Parathyroid adenoma (tissue), 2 donors: ENCODE data around the gene HMGN3.
A peak's percentile ranks its signal among the peaks of the same experiment; 100 is the strongest.

Experiments used
- H2AFZ ChIP-seq: fragments of 300-600 bp; sonication (generic); one replicate; pipeline ENCODE4 v1.7.0; 2017; ENCODE audit warnings: antibody characterized with exemption, mild to moderate bottlenecking
- H3K27ac ChIP-seq: fragments of 300-600 bp; sonication (generic); one replicate; pipeline ENCODE4 v1.7.0; 2017
- H3K27me3 ChIP-seq: fragments of 300-600 bp; sonication (generic); one replicate; pipeline ENCODE4 v1.7.0; 2017; ENCODE audit warnings: low read length; ENCODE audit not compliant: control insufficient read depth, insufficient read depth
- H3K36me3 ChIP-seq: fragments of 300-600 bp; sonication (generic); one replicate; pipeline ENCODE4 v1.7.0; 2017; ENCODE audit warnings: low read length; ENCODE audit not compliant: control insufficient read depth, insufficient read depth
- H3K4me1 ChIP-seq: fragments of 300-600 bp; sonication (generic); one replicate; pipeline ENCODE4 v1.7.0; 2017; ENCODE audit warnings: control low read depth
- H3K4me2 ChIP-seq: fragments of 300-600 bp; sonication (generic); one replicate; pipeline ENCODE4 v1.7.0; 2017; ENCODE audit warnings: low read length
- H3K4me3 ChIP-seq: fragments of 300-600 bp; sonication (generic); one replicate; pipeline ENCODE4 v1.7.0; 2017; ENCODE audit warnings: low read depth, low read length
- H3K79me2 ChIP-seq: fragments of 300-600 bp; sonication (generic); one replicate; pipeline ENCODE4 v1.7.0; 2017; ENCODE audit warnings: control low read depth
- H3K9ac ChIP-seq: fragments of 300-600 bp; sonication (generic); one replicate; pipeline ENCODE4 v1.7.0; 2017; ENCODE audit warnings: mild to moderate bottlenecking
- H3K9me3 ChIP-seq: fragments of 300-600 bp; sonication (generic); one replicate; pipeline ENCODE4 v1.7.0; 2017; ENCODE audit warnings: low read length; ENCODE audit not compliant: control insufficient read depth
- TF ChIP-seq, protein P1 (sequence below): fragments of 300-600 bp; sonication (generic); IDR thresholded peaks from one replicate; pipeline ENCODE4 v1.7.0; 2017; ENCODE audit warnings: antibody characterized with exemption, mild to moderate bottlenecking
- donor health status: primary hyperparathyroidism.

The HMGN3 gene

DNA sequence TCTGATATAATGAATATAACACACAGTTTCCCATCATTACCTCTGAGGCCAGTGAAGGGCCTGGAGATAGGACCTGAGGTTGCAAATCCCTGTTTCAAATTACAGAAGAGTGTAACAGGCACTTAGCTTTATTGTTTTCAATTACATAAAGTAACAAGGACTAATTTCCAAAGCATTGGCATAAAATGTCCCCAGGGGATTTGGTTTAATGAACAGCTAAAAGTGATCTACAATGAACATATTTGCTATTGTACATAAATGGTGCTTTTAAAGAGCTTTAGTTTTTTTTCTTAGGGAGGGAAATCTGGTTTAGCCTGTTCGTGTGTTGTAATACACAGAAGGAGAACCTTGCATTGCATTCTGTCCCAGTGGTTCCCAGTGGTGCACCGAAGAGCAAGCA lies 54.4 kb downstream of the HMGN3 start:
- Histone ChIP-seq H3K4me2 (no peak overlapping the region), H2AFZ (no peak overlapping the region), H3K4me1 (no peaks in the 10 kb centered on the region), H3K27me3 (no peaks in the 10 kb centered on the region), H3K36me3 (no peaks in the 10 kb centered on the region), H3K27ac (no peak overlapping the region), H3K79me2 (no peaks in the 10 kb centered on the region), H3K9me3 (no peaks in the 10 kb centered on the region), H3K9ac (no peak overlapping the region), H3K4me3 (no peak overlapping the region)
- TF ChIP-seq, protein P1, sequence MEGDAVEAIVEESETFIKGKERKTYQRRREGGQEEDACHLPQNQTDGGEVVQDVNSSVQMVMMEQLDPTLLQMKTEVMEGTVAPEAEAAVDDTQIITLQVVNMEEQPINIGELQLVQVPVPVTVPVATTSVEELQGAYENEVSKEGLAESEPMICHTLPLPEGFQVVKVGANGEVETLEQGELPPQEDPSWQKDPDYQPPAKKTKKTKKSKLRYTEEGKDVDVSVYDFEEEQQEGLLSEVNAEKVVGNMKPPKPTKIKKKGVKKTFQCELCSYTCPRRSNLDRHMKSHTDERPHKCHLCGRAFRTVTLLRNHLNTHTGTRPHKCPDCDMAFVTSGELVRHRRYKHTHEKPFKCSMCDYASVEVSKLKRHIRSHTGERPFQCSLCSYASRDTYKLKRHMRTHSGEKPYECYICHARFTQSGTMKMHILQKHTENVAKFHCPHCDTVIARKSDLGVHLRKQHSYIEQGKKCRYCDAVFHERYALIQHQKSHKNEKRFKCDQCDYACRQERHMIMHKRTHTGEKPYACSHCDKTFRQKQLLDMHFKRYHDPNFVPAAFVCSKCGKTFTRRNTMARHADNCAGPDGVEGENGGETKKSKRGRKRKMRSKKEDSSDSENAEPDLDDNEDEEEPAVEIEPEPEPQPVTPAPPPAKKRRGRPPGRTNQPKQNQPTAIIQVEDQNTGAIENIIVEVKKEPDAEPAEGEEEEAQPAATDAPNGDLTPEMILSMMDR, result no peak

DNA sequence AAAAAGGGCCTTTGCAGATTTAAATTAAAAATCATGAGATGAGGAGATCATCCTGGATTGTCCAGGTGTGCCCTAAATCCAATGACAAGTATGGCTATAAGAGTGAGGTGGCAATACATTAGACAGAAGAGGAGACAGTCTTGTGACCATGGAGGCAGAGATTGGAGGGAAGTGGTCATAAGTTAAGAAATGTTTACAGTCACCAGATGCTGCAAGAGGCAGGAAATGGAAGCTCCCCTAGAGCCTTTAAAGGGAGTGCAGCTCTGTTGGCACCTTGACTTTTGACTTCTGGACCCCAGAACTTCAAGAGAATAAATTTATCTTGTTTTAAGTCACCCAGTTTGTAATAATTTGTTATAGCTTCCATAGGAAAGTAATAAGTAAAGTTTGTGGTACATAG lies 61.1 kb downstream of the HMGN3 start:
- no peak overlapping the region for H3K4me3 ChIP-seq
- TF ChIP-seq, protein P1, result no peak
- H2AFZ ChIP-seq, result peak overlapping the region; percentile 2
- no peaks in the 10 kb centered on the region for H3K9me3 ChIP-seq
- no peak overlapping the region for H3K27ac ChIP-seq
- H3K4me1 ChIP-seq, result peaks cover 6% of the 10 kb centered on the region
- no peak overlapping the region for H3K9ac ChIP-seq
- no peaks in the 10 kb centered on the region for H3K27me3 ChIP-seq
- H3K36me3 ChIP-seq, result no peaks in the 10 kb centered on the region
- H3K79me2 ChIP-seq, result no peaks in the 10 kb centered on the region
- no peak overlapping the region for H3K4me2 ChIP-seq

DNA sequence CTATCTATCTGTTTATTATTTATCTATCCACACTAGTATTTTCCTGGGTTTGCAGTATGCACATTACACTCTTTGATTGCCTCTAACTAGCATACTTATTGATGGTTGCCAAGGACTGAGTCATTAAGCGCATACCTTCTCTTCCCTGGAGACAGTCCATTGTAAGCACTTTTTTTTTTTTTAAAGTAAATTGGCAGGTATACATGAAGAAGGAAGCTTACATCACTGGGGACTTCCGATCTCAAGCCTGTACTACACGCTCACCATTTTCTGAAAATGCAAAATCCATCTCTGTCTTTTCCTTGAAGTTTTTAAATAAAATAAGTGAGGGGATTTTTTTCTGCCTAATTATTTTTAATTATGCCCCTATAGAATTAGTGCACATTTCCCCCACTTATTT lies 63.5 kb downstream of the HMGN3 start:
- no peaks in the 10 kb centered on the region for H3K9me3 ChIP-seq
- H3K4me1 ChIP-seq, result peaks cover 6% of the 10 kb centered on the region
- no peak overlapping the region for H3K4me2 ChIP-seq
- no peaks in the 10 kb centered on the region for H3K36me3 ChIP-seq
- H3K9ac ChIP-seq, result no peak overlapping the region
- no peak overlapping the region for H2AFZ ChIP-seq
- TF ChIP-seq, protein P1, result no peak
- no peak overlapping the region for H3K27ac ChIP-seq
- H3K79me2 ChIP-seq, result no peaks in the 10 kb centered on the region
- no peak overlapping the region for H3K4me3 ChIP-seq
- no peaks in the 10 kb centered on the region for H3K27me3 ChIP-seq

DNA sequence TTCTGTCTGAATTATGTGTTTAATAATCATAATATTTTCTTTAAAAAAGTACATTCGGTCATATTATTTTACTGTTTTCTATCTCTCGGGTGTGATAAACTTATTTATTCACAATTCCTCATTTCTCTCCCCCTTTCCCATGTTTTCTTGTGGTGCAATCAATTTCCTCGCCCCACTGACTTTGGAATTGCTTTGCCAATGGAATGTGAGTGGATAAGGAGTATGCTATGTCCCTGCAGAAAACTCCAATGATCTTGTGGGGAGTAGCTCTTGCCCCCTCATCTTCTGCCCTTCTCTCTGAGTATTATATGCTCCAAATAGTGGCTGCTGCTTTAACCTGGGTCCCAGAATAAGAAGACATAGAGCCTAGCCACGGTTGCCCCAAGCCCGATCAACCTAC lies 64.1 kb downstream of the HMGN3 start:
- H3K4me1 ChIP-seq, result peaks cover 6% of the 10 kb centered on the region
- TF ChIP-seq, protein P1, result no peak
- H3K4me2 ChIP-seq, result no peak overlapping the region
- no peak overlapping the region for H3K27ac ChIP-seq
- no peaks in the 10 kb centered on the region for H3K9me3 ChIP-seq
- no peak overlapping the region for H3K4me3 ChIP-seq
- no peak overlapping the region for H2AFZ ChIP-seq
- no peak overlapping the region for H3K9ac ChIP-seq
- no peaks in the 10 kb centered on the region for H3K79me2 ChIP-seq
- no peaks in the 10 kb centered on the region for H3K36me3 ChIP-seq
- H3K27me3 ChIP-seq, result no peaks in the 10 kb centered on the region

DNA sequence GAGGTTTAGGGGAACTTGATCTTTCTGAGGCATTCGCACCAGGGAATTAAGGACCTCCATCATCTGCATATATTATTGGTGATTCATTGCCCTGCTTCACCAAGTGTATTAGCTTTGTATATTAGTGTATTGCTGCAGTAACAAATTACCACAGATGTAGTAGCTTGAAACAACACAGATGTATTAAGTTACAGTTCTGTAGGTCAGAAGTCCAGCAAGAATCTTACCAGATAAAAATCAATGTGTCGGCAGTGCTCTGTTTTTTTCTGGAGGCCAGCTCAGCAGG lies 65.8 kb downstream of the HMGN3 start:
- no peaks in the 10 kb centered on the region for H3K79me2 ChIP-seq
- H3K4me1 ChIP-seq, result peaks cover 6% of the 10 kb centered on the region
- no peak overlapping the region for H3K27ac ChIP-seq
- no peak overlapping the region for H3K9ac ChIP-seq
- TF ChIP-seq, protein P1, result no peak
- H3K27me3 ChIP-seq, result no peaks in the 10 kb centered on the region
- H3K4me3 ChIP-seq, result no peak overlapping the region
- no peaks in the 10 kb centered on the region for H3K9me3 ChIP-seq
- H3K36me3 ChIP-seq, result no peaks in the 10 kb centered on the region
- H2AFZ ChIP-seq, result no peak overlapping the region
- no peak overlapping the region for H3K4me2 ChIP-seq
